ENCODE measurements around the gene UBE4A.

The UBE4A gene

DNA sequence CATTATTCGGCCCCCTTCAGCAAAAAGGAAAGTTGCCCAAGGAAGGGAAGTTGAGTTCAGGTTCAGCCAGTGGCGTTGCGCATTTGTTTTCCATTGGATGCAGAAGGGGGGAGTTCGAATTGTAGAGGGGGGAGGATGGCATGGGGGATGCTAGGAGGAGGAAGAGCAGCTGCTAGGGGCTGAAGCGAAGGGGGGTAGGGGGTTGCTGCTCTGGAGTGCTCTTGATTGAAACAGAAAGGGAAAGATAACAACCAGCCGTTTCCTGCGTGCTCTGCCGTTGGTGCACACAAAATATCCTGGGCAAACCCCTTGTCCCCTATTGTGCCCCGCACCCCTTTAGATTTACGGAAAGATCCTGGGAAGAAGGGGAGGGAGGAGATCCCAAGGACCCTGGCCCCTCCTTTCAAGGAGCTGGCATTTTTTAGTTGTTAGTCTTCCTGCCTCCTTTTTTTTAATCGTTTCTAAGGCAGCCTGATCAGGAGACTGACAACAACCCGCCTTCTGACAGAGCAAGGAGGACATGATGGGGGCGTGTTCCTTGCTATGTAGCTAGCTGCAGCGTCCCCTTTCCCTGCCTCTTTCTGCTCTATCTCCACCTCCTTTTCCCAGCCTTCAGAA, 79.0 kb downstream of the UBE4A start:
- no peaks in the 10 kb centered on the region for H3K9me3 ChIP-seq (ENCODE audit: insufficient read depth, low read length)
- peaks cover 15% of the 10 kb centered on the region; the same call in 1 of the 2 replicates for H3F3A ChIP-seq (ENCODE audit: insufficient read depth)
- H3K4me3 ChIP-seq (ENCODE audit: insufficient read depth, low read length, poor library complexity, severe bottlenecking): peak overlapping the region; percentile 85
- no peak for TF ChIP-seq EZH2phosphoT487 (conservative IDR thresholded peaks at IDR 0.05; ENCODE audit: low read length)
- TF ChIP-seq, protein P1, sequence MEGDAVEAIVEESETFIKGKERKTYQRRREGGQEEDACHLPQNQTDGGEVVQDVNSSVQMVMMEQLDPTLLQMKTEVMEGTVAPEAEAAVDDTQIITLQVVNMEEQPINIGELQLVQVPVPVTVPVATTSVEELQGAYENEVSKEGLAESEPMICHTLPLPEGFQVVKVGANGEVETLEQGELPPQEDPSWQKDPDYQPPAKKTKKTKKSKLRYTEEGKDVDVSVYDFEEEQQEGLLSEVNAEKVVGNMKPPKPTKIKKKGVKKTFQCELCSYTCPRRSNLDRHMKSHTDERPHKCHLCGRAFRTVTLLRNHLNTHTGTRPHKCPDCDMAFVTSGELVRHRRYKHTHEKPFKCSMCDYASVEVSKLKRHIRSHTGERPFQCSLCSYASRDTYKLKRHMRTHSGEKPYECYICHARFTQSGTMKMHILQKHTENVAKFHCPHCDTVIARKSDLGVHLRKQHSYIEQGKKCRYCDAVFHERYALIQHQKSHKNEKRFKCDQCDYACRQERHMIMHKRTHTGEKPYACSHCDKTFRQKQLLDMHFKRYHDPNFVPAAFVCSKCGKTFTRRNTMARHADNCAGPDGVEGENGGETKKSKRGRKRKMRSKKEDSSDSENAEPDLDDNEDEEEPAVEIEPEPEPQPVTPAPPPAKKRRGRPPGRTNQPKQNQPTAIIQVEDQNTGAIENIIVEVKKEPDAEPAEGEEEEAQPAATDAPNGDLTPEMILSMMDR (IDR thresholded peaks at IDR 0.05; ENCODE audit: insufficient read depth, low read length, poor library complexity, severe bottlenecking): no peak
- H3K79me2 ChIP-seq (ENCODE audit: insufficient read depth, low read length): peaks cover 69% of the 10 kb centered on the region
- peaks cover 20% of the 10 kb centered on the region for H4K20me1 ChIP-seq (ENCODE audit: low read depth, low read length)
- peaks cover 19% of the 10 kb centered on the region for H3K36me3 ChIP-seq (ENCODE audit: low read length)
- no peak overlapping the region for H2AFZ ChIP-seq (ENCODE audit: low read depth, low read length, severe bottlenecking)
- H3K27me3 ChIP-seq (ENCODE audit: low read length): no peaks in the 10 kb centered on the region
- H3K9ac ChIP-seq (ENCODE audit: low read length): peak overlapping the region; percentile 92
- no peaks in the 10 kb centered on the region for H3K9me2 ChIP-seq (replicated peaks; ENCODE audit: insufficient read depth, low read length)
- peak overlapping the region; percentile 17 for H3K27ac ChIP-seq (ENCODE audit: low read depth, low read length)
- H3K4me2 ChIP-seq (ENCODE audit: low read depth, low read length, poor library complexity, severe bottlenecking): peak overlapping the region; percentile 79

DNA sequence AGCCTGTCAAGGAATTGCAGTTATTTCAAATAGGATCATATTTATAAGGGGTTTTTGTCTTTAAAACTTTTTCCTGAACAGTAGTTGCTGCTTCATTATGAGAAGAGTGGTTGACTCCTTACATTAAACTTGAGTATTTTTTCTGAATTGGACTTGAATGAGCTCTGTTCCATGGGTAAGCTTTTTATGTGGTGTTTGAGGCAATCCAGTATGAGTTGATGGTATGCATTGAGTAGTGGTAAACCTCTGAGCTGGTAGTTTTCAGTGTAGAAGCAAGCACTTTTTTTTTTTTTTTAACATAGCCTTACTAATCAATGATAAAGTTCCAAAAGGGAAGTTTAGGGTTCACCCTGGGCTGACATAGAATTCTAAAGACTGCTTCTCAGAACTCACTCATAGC, 80.2 kb downstream of the UBE4A start:
- no peaks in the 10 kb centered on the region for H3K9me2 ChIP-seq (replicated peaks; ENCODE audit: insufficient read depth, low read length)
- H3K4me3 ChIP-seq (ENCODE audit: insufficient read depth, low read length, poor library complexity, severe bottlenecking): no peak overlapping the region
- H3K9me3 ChIP-seq (ENCODE audit: insufficient read depth, low read length): no peaks in the 10 kb centered on the region
- peaks cover 19% of the 10 kb centered on the region for H3K36me3 ChIP-seq (ENCODE audit: low read length)
- peaks cover 81% of the 10 kb centered on the region for H3K79me2 ChIP-seq (ENCODE audit: insufficient read depth, low read length)
- TF ChIP-seq, protein P1 (IDR thresholded peaks at IDR 0.05; ENCODE audit: insufficient read depth, low read length, poor library complexity, severe bottlenecking): no peak
- TF ChIP-seq EZH2phosphoT487 (conservative IDR thresholded peaks at IDR 0.05; ENCODE audit: low read length): no peak
- H3K9ac ChIP-seq (ENCODE audit: low read length): no peak overlapping the region
- H3K4me2 ChIP-seq (ENCODE audit: low read depth, low read length, poor library complexity, severe bottlenecking): peak overlapping the region; percentile 79
- peaks cover 9% of the 10 kb centered on the region; the same call in 1 of the 2 replicates for H3F3A ChIP-seq (ENCODE audit: insufficient read depth)
- no peak overlapping the region for H3K27ac ChIP-seq (ENCODE audit: low read depth, low read length)
- H2AFZ ChIP-seq (ENCODE audit: low read depth, low read length, severe bottlenecking): no peak overlapping the region
- H4K20me1 ChIP-seq (ENCODE audit: low read depth, low read length): peaks cover 28% of the 10 kb centered on the region
- no peaks in the 10 kb centered on the region for H3K27me3 ChIP-seq (ENCODE audit: low read length)

DNA sequence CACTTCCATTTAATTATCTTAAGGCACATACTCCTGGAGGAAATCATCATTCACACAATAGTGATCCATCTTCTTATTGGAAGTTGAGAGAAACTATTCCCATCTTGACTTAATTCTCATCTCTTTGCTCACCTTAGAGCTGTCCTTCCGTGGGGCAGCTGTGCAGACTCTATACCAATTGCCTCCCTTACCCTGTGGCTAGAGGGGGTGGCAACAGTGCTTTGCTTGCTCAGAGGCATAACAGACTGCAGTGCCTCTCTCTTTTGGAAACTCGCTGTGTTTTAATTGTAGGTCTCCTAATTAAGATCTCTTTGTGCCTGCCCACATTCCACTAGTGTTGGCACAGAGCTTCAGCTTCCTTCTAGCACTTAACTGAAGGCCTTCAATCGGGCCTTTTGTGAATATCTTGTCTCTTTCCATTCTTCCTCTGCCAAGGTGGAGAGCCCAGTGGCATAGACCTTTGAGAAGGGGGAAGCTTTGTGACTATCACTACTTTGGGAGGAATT, 82.4 kb downstream of the UBE4A start:
- no peaks in the 10 kb centered on the region for H3F3A ChIP-seq (ENCODE audit: insufficient read depth)
- H3K27me3 ChIP-seq (ENCODE audit: low read length): no peaks in the 10 kb centered on the region
- H4K20me1 ChIP-seq (ENCODE audit: low read depth, low read length): peaks cover 35% of the 10 kb centered on the region
- H2AFZ ChIP-seq (ENCODE audit: low read depth, low read length, severe bottlenecking): no peak overlapping the region
- peaks cover 19% of the 10 kb centered on the region for H3K36me3 ChIP-seq (ENCODE audit: low read length)
- H3K9me3 ChIP-seq (ENCODE audit: insufficient read depth, low read length): no peaks in the 10 kb centered on the region
- peaks cover 100% of the 10 kb centered on the region for H3K79me2 ChIP-seq (ENCODE audit: insufficient read depth, low read length)
- H3K4me3 ChIP-seq (ENCODE audit: insufficient read depth, low read length, poor library complexity, severe bottlenecking): no peak overlapping the region
- TF ChIP-seq, protein P1 (IDR thresholded peaks at IDR 0.05; ENCODE audit: insufficient read depth, low read length, poor library complexity, severe bottlenecking): no peak
- TF ChIP-seq EZH2phosphoT487 (conservative IDR thresholded peaks at IDR 0.05; ENCODE audit: low read length): no peak
- no peak overlapping the region for H3K4me2 ChIP-seq (ENCODE audit: low read depth, low read length, poor library complexity, severe bottlenecking)
- H3K27ac ChIP-seq (ENCODE audit: low read depth, low read length): no peak overlapping the region
- H3K9me2 ChIP-seq (replicated peaks; ENCODE audit: insufficient read depth, low read length): no peaks in the 10 kb centered on the region
- no peak overlapping the region for H3K9ac ChIP-seq (ENCODE audit: low read length)

Data from SU-DHL-6 (cell line).